Measurements from ENCODE around the gene MUC4.

MUC4 gene

GRCh38 chr3:195699860-195700259 is 111.9 kb downstream of the MUC4 start:
- no peak for DNase-seq (ENCODE audit: low read depth)

GRCh38 chr3:195699388-195699771 is 112.3 kb downstream of the MUC4 start:
- no peak for DNase-seq (ENCODE audit: low read depth)

- no peak for DNase-seq (ENCODE audit: low read depth)
These were observed 112.9 kb downstream of the MUC4 start for GRCh38 chr3:195698647-195699387.

GRCh38 chr3:195698325-195698646 is 113.4 kb downstream of the MUC4 start:
- no peak for DNase-seq (ENCODE audit: low read depth)

- DNase-seq (ENCODE audit: low read depth) = peak; percentile 98
These were observed 114.0 kb downstream of the MUC4 start for GRCh38 chr3:195697582-195698324.

Data from ELR (cell line).